Karpas-422 (cell line): Measurements from ENCODE around the gene GABBR1. TPM values are rescaled to one million over a fixed set of nuclear protein-coding genes. Genes with fewer than 3 reads are reported as not detected.

Experiments
- DNase-seq: peaks from one replicate; pipeline ENCODE4 v3.0.0-alpha.2; 2015
- H2AFZ ChIP-seq: fragments of 200-600 bp; sonication (generic); 2 replicates; pipeline ENCODE4 v1.6.1; 2014; ENCODE audit warnings: antibody characterized with exemption, low read length, mixed read lengths
- H3K27ac ChIP-seq: fragments of 200-600 bp; sonication (generic); 2 replicates; pipeline ENCODE4 v1.5.1; 2014; ENCODE audit warnings: mild to moderate bottlenecking, low read length, moderate library complexity
- H3K27me3 ChIP-seq: fragments of 200-600 bp; sonication (generic); 2 replicates; pipeline ENCODE4 v1.6.1; 2014; ENCODE audit warnings: low read length, mixed read lengths
- H3K36me3 ChIP-seq: fragments of 200-600 bp; sonication (generic); 2 replicates; pipeline ENCODE4 v1.6.1; 2014; ENCODE audit warnings: low read length, mixed read lengths; ENCODE audit not compliant: insufficient read depth
- H3K4me1 ChIP-seq: fragments of 200-600 bp; sonication (generic); 2 replicates; pipeline ENCODE4 v1.6.1; 2014; ENCODE audit warnings: mild to moderate bottlenecking, low read length, mixed read lengths
- H3K4me2 ChIP-seq: fragments of 200-600 bp; sonication (generic); 2 replicates; pipeline ENCODE4 v1.6.1; 2014; ENCODE audit warnings: low read length, low read depth, mild to moderate bottlenecking; ENCODE audit not compliant: poor library complexity, severe bottlenecking
- H3K4me3 ChIP-seq: fragments of 200-600 bp; sonication (generic); 2 replicates; pipeline ENCODE4 v1.5.1; 2014; ENCODE audit warnings: mild to moderate bottlenecking, antibody characterized with exemption, low read length, mixed read lengths
- H3K79me2 ChIP-seq: fragments of 200-600 bp; sonication (generic); 2 replicates; pipeline ENCODE4 v1.6.1; 2014; ENCODE audit warnings: mild to moderate bottlenecking, low read length, mixed read lengths
- H3K9ac ChIP-seq: fragments of 200-600 bp; sonication (generic); 2 replicates; pipeline ENCODE4 v1.6.0; 2014; ENCODE audit warnings: low read length
- H3K9me2 ChIP-seq: fragments of 200-600 bp; sonication (generic), shearing (Covaris generic); replicated peaks from 2 replicates; pipeline ENCODE4 v1.6.0; 2014; ENCODE audit warnings: mild to moderate bottlenecking, low read length, moderate library complexity; ENCODE audit not compliant: insufficient read depth
- H3K9me3 ChIP-seq: fragments of 300-700, 200-600 bp; sonication (generic); 2 replicates; pipeline ENCODE4 v1.6.1; 2014; ENCODE audit warnings: low read length, mixed read lengths
- H4K20me1 ChIP-seq: fragments of 200-600 bp; sonication (generic); 2 replicates; pipeline ENCODE4 v1.6.1; 2014; ENCODE audit warnings: mild to moderate bottlenecking, antibody characterized with exemption, low read length, low read depth; ENCODE audit not compliant: insufficient read depth
- total RNA-seq: library from RNA; depleted of rRNA; stranded (reverse); fragments of >200 nt; shearing (Covaris generic); gene quantifications from 2 replicates; pipeline ENCODE4 v1.2.3, GENCODE V29; 2014; ENCODE audit warnings: low replicate concordance

Gene GABBR1
- total RNA-seq, 1 experiment from 2014 or later = 10.5 TPM

DNA sequence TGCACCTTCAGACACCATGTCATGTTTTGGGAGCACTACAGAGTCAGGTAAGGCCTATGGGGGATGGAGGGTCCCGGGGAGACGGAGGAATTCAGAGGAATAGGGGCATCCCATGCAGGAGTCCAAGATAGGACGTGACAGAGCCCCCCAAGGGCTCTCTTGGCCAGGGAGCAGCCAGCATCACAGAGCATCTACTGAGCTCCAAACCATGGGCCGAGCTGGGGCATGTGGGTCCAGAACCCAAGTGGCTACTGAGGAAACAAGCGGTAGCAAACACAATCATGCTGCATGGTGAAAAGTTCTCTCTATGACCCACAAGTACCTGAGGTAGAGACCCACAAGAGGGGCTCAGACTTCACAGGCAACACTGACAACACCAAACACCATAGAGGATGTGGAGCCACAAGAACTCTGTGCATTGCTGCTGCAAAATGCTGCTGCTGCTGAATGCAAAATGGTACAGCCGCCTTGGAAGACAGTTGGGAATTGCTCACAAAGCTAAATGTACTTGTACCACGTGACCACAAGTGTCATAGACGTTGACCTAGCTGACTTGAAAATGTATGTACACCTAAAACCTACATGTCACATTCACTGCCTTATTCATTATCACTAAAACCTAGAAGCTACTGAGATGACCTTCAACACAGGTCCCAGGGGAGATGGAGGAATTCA lies 111.8 kb downstream of the GABBR1 start:
- Histone ChIP-seq H3K36me3 (no peaks in the 10 kb centered on the region), H3K27me3 (no peaks in the 10 kb centered on the region), H3K4me1 (no peaks in the 10 kb centered on the region), H3K9me2 (no peaks in the 10 kb centered on the region), H3K4me2 (no peak overlapping the region), H3K79me2 (no peaks in the 10 kb centered on the region), H4K20me1 (0 out of 2 replicates have a peak, but pooled peaks cover 3% of the 10 kb centered on the region), H3K9ac (no peak overlapping the region), H3K9me3 (no peaks in the 10 kb centered on the region), H3K4me3 (no peak overlapping the region), H3K27ac (no peak overlapping the region), H2AFZ (no peak overlapping the region)
- DNase-seq = no peak

DNA sequence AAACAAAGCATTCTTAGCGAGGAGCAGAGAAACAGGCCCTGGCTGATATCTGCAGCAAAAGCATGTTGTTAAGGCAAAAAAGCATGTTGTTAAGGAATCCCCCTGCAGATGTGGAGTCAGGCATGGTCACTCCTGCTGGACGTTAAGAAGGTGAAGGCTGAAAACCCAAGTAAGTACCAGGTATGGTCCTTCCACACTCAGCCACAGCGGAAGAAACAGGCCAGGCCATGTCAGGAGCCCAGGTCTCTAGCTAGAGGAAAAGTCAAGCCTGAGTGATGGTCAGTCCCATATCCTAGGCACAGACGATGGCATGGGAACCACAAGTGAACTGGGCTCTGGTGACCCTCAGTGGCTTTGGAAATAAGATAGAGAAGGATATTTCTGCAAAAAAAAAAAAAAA lies 112.8 kb downstream of the GABBR1 start:
- H3K4me2 ChIP-seq = no peak overlapping the region
- no peak for DNase-seq
- H3K9me3 ChIP-seq = no peaks in the 10 kb centered on the region
- no peaks in the 10 kb centered on the region for H3K4me1 ChIP-seq
- no peak overlapping the region for H3K27ac ChIP-seq
- H3K9ac ChIP-seq = no peak overlapping the region
- H3K79me2 ChIP-seq = no peaks in the 10 kb centered on the region
- H3K27me3 ChIP-seq = no peaks in the 10 kb centered on the region
- H2AFZ ChIP-seq = no peak overlapping the region
- H4K20me1 ChIP-seq = 0 out of 2 replicates have a peak, but pooled peaks cover 3% of the 10 kb centered on the region
- no peaks in the 10 kb centered on the region for H3K36me3 ChIP-seq
- no peaks in the 10 kb centered on the region for H3K9me2 ChIP-seq
- H3K4me3 ChIP-seq = no peak overlapping the region

DNA sequence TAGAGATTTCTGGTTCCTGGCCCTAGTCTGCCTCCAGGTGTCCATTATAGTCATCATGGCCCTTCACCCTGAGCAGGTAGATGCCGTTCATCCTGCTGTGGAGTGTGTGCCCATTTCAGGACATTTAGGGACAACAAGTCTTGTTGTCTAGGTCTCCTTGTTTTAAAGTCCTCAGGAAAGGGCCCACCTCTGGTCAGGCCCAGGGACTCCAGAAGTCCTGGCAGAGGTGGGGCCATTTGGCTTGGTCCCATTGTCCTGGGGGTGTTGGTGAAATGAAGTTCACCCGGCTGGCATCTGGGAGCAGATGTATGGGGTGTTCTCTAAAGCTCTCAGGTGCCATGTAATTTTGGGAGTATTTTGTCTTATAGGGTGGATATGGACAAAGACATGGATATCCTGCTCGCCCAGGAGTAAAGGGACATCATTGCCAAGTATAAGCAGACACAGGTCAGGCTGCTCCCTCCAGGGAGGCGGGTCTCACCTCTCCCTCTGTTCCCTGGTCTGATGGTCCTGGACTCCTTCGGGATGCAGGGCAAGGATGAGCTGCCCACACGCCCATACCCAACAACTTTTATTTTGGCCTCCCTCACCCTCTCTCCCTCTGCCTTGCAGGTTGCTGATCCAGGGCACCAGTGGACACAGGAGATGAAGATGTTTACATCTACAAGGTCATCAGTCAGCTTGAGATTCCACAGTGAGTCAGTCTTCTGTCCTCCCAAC lies 113.5 kb downstream of the GABBR1 start:
- no peak overlapping the region for H2AFZ ChIP-seq
- no peaks in the 10 kb centered on the region for H3K9me2 ChIP-seq
- no peak overlapping the region for H3K4me2 ChIP-seq
- no peaks in the 10 kb centered on the region for H3K36me3 ChIP-seq
- H3K9ac ChIP-seq = no peak overlapping the region
- no peaks in the 10 kb centered on the region for H3K4me1 ChIP-seq
- no peak overlapping the region for H3K27ac ChIP-seq
- H3K79me2 ChIP-seq = no peaks in the 10 kb centered on the region
- DNase-seq = no peak
- H3K4me3 ChIP-seq = no peak overlapping the region
- no peaks in the 10 kb centered on the region for H3K9me3 ChIP-seq
- no peaks in the 10 kb centered on the region for H3K27me3 ChIP-seq
- 0 out of 2 replicates have a peak, but pooled peaks cover 3% of the 10 kb centered on the region for H4K20me1 ChIP-seq

DNA sequence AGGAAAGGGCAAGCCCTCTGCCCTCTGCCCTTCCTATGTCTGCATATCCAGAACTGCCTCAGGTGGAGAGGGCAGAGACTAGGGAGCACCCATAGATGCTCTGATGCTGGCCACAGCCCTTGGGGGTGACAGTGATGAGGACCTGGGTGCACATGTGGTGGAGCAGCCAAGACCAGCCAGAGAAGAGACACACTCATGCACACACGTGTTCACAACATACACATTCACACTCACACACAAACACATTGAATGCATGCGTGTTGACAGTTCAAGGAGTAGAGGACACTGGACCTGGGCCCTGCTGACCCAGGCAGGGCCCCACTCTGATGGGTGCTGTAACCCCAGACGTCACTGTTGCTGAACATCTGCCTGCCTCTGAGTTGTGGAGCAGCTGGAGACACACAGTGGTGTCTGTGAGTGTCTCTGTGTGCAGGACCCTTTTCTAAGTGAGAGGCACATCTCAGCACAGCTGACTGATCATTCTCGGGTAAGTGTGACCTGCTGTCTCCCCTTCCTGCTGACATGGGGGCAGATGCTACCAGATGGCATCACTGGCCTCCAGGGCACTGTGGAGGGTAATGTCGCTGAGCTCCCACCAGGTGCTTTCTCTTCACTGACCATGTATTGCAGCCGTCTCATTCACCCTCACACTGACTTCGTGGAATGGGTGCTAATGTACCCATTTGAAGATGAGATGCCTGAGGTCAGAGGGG lies 115.1 kb downstream of the GABBR1 start:
- Histone ChIP-seq H3K4me3 (no peak overlapping the region), H3K36me3 (no peaks in the 10 kb centered on the region), H3K79me2 (no peaks in the 10 kb centered on the region), H3K9me2 (no peaks in the 10 kb centered on the region), H3K9me3 (no peaks in the 10 kb centered on the region), H2AFZ (no peak overlapping the region), H3K4me2 (no peak overlapping the region), H3K27ac (no peak overlapping the region), H3K27me3 (no peaks in the 10 kb centered on the region), H3K9ac (no peak overlapping the region), H4K20me1 (0 out of 2 replicates have a peak, but pooled peaks cover 3% of the 10 kb centered on the region), H3K4me1 (no peaks in the 10 kb centered on the region)
- no peak for DNase-seq

DNA sequence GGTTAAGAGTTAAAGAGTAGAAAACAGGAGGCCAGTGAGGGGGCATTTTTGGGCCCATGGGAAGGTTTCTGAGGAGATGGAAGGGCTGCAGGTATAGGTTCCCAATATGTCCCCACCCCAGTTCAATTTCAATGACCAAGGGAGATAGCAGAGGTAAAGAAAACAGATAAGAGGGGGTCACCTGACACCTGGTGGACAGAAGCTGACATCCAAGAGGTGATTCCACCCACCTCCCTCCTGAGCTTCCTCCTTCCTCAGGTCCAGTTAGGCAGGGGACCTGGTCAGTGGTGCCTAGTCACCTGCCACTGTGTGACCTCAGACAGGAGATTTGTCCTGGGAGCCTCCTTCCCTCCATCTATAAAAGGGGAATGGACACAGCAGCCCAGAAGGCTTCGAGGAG lies 115.7 kb downstream of the GABBR1 start:
- Histone ChIP-seq H2AFZ (no peak overlapping the region), H3K4me1 (no peaks in the 10 kb centered on the region), H4K20me1 (0 out of 2 replicates have a peak, but pooled peaks cover 3% of the 10 kb centered on the region), H3K9me3 (no peaks in the 10 kb centered on the region), H3K27me3 (no peaks in the 10 kb centered on the region), H3K27ac (no peak overlapping the region), H3K36me3 (no peaks in the 10 kb centered on the region), H3K9ac (no peak overlapping the region), H3K9me2 (no peaks in the 10 kb centered on the region), H3K79me2 (no peaks in the 10 kb centered on the region), H3K4me2 (no peak overlapping the region), H3K4me3 (no peak overlapping the region)
- DNase-seq = no peak

DNA sequence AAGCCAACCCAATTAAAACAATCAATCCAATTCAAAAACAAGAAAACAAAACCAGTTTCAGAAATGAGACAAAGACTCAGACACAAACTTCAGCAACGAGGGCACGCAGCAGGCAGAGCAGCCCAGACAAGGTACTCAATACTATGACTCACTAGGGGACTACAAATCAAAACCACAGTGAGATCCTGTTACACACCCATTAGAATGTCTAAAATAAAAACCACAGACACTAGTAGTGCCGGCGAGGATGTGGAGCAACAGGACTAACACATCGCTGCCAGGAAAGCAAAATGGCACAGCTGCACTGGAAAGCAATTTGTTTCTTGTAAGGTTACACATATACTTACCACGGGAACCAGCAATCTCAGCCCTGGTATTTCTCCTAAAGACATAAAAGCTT lies 116.9 kb downstream of the GABBR1 start:
- H3K36me3 ChIP-seq = no peaks in the 10 kb centered on the region
- H3K9me2 ChIP-seq = no peaks in the 10 kb centered on the region
- H3K79me2 ChIP-seq = no peaks in the 10 kb centered on the region
- 0 out of 2 replicates have a peak, but pooled peaks cover 3% of the 10 kb centered on the region for H4K20me1 ChIP-seq
- H3K27ac ChIP-seq = no peak overlapping the region
- no peak overlapping the region for H3K4me3 ChIP-seq
- DNase-seq = peak; percentile 41
- H3K9ac ChIP-seq = no peak overlapping the region
- no peaks in the 10 kb centered on the region for H3K4me1 ChIP-seq
- H3K27me3 ChIP-seq = no peaks in the 10 kb centered on the region
- H3K9me3 ChIP-seq = no peaks in the 10 kb centered on the region
- no peak overlapping the region for H2AFZ ChIP-seq
- H3K4me2 ChIP-seq = no peak overlapping the region

DNA sequence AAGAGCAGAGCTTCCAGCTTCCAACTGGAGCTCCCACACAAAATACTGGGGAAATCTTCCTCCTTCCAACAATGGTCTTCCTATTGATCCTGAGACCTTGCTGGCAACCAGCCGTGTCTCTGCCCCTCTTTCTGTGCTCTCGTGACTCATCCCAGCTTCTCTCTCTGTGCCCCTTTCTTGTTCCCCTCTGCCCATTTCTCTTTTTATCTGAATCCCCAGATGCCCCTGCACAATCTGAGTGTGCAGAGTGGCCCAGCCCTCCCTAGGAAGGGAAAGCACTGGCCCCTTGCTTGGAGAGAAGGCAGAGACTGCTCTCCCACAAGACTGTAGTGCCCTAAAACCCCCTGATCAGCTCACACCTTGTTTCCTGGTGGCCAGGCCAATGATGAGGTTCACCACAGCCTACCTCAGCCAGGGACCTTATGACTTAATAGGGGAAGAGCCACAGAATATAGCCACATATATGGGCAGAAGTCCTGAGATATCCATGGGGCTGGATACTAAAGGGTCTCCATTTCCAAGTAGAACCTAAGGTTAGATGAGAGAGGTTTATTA lies 122.2 kb downstream of the GABBR1 start:
- Histone ChIP-seq H3K27me3 (no peaks in the 10 kb centered on the region), H3K27ac (no peak overlapping the region), H3K36me3 (no peaks in the 10 kb centered on the region), H2AFZ (no peak overlapping the region), H3K4me1 (no peaks in the 10 kb centered on the region), H3K9me3 (no peaks in the 10 kb centered on the region), H3K9me2 (no peaks in the 10 kb centered on the region), H3K79me2 (no peaks in the 10 kb centered on the region), H3K9ac (no peak overlapping the region), H3K4me3 (no peak overlapping the region), H3K4me2 (no peak overlapping the region), H4K20me1 (no peaks in the 10 kb centered on the region)
- no peak for DNase-seq

DNA sequence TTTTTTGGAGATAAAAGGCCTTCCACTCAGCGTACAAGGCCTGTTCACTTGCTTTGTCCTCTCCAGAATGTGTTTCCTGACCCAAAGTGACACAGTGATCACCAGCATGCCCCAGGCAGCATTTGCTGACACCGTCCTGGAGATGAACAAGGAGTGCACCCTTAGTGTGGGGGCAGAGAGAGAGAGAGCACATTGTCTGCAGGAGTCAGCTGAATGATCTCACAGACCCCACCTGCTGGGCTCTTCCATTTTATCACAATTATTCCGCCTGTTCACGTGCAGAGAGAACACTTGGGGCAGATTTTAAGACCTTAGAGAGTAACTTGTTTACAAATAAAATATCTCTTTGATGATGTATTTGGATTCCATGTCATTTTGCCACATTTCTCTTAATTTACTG lies 122.8 kb downstream of the GABBR1 start:
- no peaks in the 10 kb centered on the region for H3K4me1 ChIP-seq
- no peak overlapping the region for H3K27ac ChIP-seq
- H3K4me2 ChIP-seq = no peak overlapping the region
- DNase-seq = peak; percentile 52
- H3K36me3 ChIP-seq = no peaks in the 10 kb centered on the region
- no peak overlapping the region for H2AFZ ChIP-seq
- H3K9me3 ChIP-seq = no peaks in the 10 kb centered on the region
- no peak overlapping the region for H3K9ac ChIP-seq
- no peaks in the 10 kb centered on the region for H3K27me3 ChIP-seq
- H3K4me3 ChIP-seq = no peak overlapping the region
- no peaks in the 10 kb centered on the region for H4K20me1 ChIP-seq
- H3K79me2 ChIP-seq = no peaks in the 10 kb centered on the region
- H3K9me2 ChIP-seq = no peaks in the 10 kb centered on the region
